Uterus (tissue), 2 donors: Measurements from ENCODE around the gene RIOK2.

Experiments
- CTCF ChIP-seq, 4 experiments: fragments of 200-600 bp in 2 of 4; fragments of 450-650 bp in 2 of 4; sonication (generic) in 2 of 4; IDR thresholded peaks; one replicate each; pipeline ENCODE4 v1.5.1; 2016 to 2019; ENCODE audit warnings: antibody characterized with exemption in 4 of 4, mild to moderate bottlenecking in 2 of 4, moderate library complexity in 1 of 4
- POLR2A ChIP-seq, 2 donors: fragments of 450-650 bp; IDR thresholded peaks; one replicate each; pipeline ENCODE4 v1.6.1; 2016; ENCODE audit warnings: antibody characterized with exemption in 2 of 2, mild to moderate bottlenecking in 1 of 2, moderate library complexity in 1 of 2

- TF ChIP-seq CTCF (IDR thresholded peaks at IDR 0.05) (no peak), POLR2A (IDR thresholded peaks at IDR 0.05) (no peak)
Observed at GRCh38 chr5:97225222-97225621, 42.2 kb upstream of the RIOK2 start.
